Right ventricle myocardium superior (tissue), 1 donor: ENCODE data around the gene TBC1D4. TPM values are rescaled to one million over a fixed set of nuclear protein-coding genes. Genes with fewer than 3 reads are reported as not detected.
"Not testable (repeated sequence)": the region's sequence is repeated elsewhere in the genome, so short reads cannot be mapped to it uniquely, and the experiment has no call there.

Experiments
- ATAC-seq: fragments of 200-7000 bp; cut with Tn5 transposase; one replicate; pipeline ENCODE4 v1.9.1; 2020; ENCODE audit warnings: mild to moderate bottlenecking; ENCODE audit not compliant: poor library complexity
- DNase-seq: peaks from one replicate; pipeline ENCODE4 v3.0.0-alpha.2; 2020
- intact Hi-C: fragments of 100-400 bp; cut with DNase I; formaldehyde crosslinking; loops from one replicate; pipeline ENCODE4 v1.11.2; 2022
- total RNA-seq: library from RNA; stranded (reverse); fragmentation: NEBNext Ultra II Directional; extraction: Animal tissue kit (Norgen Biotek cat#: 25700); gene quantifications from one replicate; pipeline ENCODE4 v1.2.1, GENCODE V29; 2021
- donor health status: DM: no; HTN: yes; CAD: no; lungs with severe emphysema.

Gene TBC1D4
- total RNA-seq, 1 donor from 2014 or later, result 107 TPM

- DNase-seq, result no peak
- no peak for ATAC-seq
- intact Hi-C loops, result no loop called here
Measured at GRCh38 chr13:75352641-75353327, 129.2 kb downstream of the TBC1D4 start.

DNA sequence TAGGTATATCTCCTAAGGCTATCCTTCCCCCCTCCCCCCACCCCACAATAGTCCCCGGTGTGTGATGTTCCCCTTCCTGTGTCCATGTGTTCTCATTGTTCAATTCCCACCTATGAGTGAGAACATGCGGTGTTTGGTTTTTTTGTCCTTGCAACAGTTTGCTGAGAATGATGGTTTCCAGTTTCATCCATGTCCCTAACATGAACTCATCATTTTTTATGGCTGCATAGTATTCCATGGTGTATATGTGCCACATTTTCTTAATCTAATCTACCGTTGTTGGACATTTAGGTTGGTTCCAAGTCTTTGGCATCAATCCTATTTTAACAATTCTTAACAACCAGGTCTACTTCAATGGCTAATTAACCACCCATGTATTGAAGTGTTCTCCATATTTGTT lies 130.4 kb downstream of the TBC1D4 start:
- DNase-seq, ATAC-seq, intact Hi-C loops: not testable (repeated sequence)

DNA sequence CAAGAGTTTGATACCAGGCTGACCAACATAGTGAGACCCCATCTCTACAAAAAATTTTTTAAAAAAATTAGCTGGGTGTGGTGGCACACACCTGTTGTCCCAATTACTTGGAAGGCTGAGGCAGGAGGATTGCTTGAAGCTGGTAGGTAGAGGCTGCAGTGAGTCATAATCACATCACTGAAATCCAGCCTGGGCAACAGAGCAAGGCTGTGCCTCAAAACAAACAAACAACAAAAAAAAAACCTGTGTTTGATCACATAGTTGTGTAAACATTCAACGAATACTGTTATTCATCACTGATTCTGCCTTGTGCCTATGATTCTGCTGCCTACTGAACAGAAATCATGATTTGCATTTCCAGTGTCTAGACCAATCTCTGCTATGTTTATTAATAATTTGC lies 134.0 kb downstream of the TBC1D4 start:
- ATAC-seq, result no peak
- intact Hi-C loops, result no loop called here
- DNase-seq, result no peak

GRCh38 chr13:75347457-75347856 lies 134.5 kb downstream of the TBC1D4 start:
- intact Hi-C loops, result no loop called here
- DNase-seq, result no peak
- no peak for ATAC-seq

- DNase-seq (no peak), ATAC-seq (no peak)
- intact Hi-C loops, result no loop called here
Measured at GRCh38 chr13:75345193-75345592, 136.8 kb downstream of the TBC1D4 start.

DNA sequence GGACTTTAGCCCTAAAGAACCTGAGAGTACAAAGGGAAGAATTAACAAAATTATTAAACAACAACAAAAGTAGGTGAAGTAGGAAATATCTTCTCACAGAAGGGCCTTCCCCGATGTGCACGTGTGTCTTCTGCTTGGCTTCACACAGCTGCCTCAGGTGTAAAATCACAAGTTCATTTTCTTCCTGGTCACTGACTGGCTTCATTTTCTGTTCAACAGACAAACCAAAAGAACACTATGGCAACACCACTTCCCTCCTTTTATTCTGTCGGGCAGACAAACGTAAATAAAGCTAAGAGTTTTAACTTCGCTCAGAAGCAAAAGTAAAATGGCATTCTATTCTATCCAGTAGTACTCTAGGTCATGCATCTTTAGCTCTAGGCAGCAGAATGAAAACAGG lies 140.9 kb downstream of the TBC1D4 start:
- ATAC-seq (no peak), DNase-seq (no peak)
- intact Hi-C loops, result no loop called here

DNA sequence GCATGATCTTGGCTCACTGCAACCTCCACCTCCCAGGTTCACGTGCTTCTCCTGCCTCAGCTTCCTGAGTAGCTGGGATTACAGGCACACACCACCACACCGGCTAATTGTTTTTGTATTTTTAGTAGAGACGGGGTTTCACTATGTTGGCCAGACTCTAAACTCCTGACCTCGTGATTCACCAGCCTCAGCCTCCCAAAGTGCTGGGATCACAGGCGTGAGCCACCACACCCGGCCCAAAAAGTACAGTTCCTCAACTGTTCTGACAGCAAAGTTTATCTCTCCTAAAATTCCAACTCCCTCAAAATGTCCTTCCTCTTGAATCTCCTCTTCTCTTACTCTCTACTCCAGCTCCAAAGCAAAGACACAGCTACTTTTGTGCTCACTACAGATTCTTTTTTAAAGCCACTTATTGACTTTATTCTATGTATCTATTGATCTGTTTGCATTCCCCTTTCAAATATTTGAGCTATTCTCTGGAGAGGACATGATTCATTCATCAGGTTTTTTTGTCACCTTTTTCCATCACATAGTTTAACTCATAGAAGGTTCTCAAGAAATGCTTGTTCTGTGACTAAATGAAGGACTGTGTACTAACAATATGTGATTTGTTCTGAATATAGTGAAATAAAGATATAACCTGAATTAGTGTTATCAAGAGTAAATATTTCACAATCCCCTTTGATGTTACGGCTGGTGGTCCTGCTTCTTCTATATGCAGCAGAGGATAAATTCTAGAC lies 142.2 kb downstream of the TBC1D4 start:
- intact Hi-C loops, result no loop called here
- ATAC-seq (no peak), DNase-seq (no peak)

GRCh38 chr13:75334634-75335447 lies 147.1 kb downstream of the TBC1D4 start:
- ATAC-seq (no peak), DNase-seq (no peak)
- intact Hi-C loops, result no loop called here

DNA sequence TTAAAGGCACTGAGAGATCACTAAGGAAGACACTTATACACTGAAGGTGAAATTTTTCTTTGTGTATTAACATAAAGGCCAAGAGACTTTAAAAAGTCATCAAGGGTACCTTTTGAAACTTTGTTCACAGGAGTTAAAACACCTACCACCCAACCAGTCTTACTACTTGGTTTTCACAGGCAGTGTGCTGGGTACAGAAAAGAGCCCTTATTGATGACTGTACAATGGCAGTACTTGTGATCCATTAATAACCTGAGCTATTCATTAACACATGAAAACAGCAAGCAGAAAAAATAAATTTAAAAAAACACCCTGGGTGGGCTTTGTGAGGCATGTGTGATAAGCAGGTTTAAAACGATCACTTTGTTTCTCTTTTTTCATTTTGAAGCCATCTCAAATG lies 148.9 kb downstream of the TBC1D4 start:
- no peak for ATAC-seq
- intact Hi-C loops, result no loop called here
- DNase-seq, result no peak

- DNase-seq (no peak), ATAC-seq (peak; percentile 65)
- intact Hi-C loops, result no loop called here
Measured at GRCh38 chr13:75331792-75332349, 150.1 kb downstream of the TBC1D4 start.

DNA sequence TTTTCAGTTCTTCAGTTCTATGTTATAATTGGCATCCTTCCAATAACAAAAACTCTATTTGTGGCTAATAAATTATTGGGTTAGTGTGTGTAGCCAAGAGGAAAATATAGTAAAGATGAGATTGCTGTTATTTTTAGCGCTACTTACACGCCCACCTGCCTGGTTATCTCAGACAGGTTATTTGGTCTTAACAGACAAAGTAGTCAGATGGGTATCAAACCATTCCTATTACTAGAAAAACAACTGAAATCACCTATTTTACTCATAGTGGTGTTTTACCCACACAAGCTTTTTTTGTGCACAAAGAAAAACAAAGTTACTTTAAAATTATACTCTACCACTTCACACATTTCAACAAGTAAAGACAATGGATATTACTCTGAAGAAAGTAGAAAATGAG lies 151.2 kb downstream of the TBC1D4 start:
- intact Hi-C loops, result no loop called here
- ATAC-seq (no peak), DNase-seq (no peak)

DNA sequence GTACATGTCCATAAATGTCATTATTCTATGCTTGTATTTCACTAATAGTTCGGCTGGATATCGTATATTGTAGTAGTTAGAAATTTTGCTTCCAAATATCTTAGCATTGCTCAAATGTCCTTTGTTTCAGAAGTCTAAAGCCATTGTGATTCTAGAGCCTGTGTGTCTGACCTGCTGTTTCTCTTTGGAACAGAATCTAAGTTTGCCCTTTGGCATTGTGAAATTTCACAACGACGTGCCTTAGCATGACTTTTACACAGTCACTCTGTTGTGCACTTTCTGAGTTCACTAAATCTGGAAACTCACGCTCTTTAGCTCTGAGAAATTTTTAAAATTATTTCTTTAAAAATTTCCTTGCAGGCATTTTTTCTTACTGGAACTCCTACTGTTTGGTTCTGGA lies 152.2 kb downstream of the TBC1D4 start:
- ATAC-seq (no peak), DNase-seq (no peak)
- intact Hi-C loops, result loop anchor here (10.0 kb wide), 1 partner anchor 155 kb away; the partner anchor contains the start of gene TBC1D4

DNA sequence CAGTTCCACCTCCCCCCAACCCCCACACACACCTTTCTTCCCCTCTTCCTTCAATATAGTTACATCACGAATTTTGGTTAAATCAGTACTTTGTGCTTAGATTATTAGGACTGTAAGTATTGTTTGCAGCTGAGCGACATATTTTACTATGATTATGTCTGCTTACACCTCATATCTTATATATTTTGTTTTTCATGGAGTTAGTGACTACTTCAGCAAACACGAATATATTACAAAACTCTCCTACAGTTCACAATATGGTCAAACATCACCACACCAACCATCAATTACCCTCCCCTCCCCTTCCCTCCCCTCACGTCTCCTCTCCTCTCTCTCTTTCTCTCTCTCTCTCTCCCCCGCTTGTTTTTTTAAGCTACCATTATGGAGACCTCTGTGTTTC lies 152.9 kb downstream of the TBC1D4 start:
- intact Hi-C loops, result loop anchor here (10.0 kb wide), 1 partner anchor 156 kb away; the partner anchor contains the start of gene TBC1D4
- ATAC-seq, result no peak
- DNase-seq, result no peak

DNA sequence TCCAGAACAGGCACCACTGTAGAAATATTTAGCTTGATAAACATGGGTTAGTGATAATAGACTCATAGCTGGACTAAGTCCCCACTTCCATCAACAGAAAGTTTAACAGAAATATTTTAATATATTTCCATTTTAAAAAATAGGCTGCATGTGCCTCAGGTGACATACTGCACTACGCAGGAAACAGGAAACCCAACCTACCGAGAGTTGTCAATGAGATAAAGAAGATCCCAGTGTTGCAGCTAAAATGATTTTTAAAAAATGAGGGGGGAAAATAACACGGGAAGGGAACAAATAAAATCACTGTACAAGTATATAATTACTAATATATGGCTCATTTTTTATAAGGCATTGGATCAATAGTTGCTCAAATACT lies 154.8 kb downstream of the TBC1D4 start:
- no peak for DNase-seq
- intact Hi-C loops, result loop anchor here (10.0 kb wide), 1 partner anchor 158 kb away; the partner anchor contains the start of gene TBC1D4
- no peak for ATAC-seq

DNA sequence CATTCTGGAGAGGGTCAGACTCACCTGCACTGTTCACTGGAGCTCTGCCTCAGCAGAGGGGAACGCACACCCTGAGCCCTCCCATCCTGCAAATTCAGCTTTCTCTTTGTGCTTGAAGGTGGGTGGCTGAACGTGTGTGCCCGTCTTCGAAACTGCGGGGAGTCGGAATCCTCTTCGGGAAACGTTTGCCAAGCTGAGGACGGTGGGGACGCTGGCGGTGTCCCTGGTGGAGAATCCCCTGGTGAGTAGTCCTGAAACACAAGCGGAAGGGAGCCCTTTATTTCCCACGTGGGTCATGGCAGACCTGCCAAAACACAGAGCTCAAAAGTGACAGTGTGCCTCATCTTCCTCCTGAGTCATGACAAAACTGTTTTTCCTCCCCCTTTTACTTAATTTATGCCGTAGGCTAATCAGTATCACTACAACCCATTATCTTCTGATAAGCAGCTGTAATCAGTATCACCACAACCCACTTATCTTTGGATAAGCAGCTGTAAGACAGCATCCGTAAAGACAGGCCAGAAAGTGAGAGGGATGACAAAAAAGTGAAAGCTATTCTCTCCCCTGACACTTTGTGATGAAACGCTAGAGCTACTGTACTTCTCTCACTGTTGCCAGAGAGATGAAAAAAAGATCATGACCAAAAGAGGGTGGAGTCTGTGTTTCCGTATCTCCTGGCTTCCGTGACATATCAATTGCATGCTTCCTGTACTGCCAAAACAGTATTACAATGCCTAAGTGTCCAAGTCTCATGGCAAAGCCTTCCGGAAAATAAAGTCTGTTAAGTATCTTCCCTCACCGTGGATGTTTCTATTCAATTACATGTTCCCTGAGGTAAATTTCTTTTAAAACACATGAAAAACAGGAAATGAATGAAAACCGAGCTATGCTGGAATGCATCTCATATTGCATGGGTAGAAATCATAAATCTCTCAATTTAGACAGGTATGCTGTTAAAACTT lies 155.5 kb downstream of the TBC1D4 start:
- peak; percentile 71 for ATAC-seq
- intact Hi-C loops, result loop anchor here (10.0 kb wide), 1 partner anchor 158 kb away; the partner anchor contains the start of gene TBC1D4
- DNase-seq, result no peak

GRCh38 chr13:75325711-75326110 lies 156.3 kb downstream of the TBC1D4 start:
- DNase-seq (no peak), ATAC-seq (no peak)
- intact Hi-C loops, result loop anchor here (10.0 kb wide), 1 partner anchor 159 kb away; the partner anchor contains the start of gene TBC1D4

- intact Hi-C loops, result loop anchor here (10.0 kb wide), 1 partner anchor 160 kb away; the partner anchor contains the start of gene TBC1D4
- no peak for ATAC-seq
- DNase-seq, result no peak
Measured at GRCh38 chr13:75324413-75324940, 157.5 kb downstream of the TBC1D4 start.
